ENCODE results near the gene RIMOC1.
"Not testable (repeated sequence)": the region's sequence is repeated elsewhere in the genome, so short reads cannot be mapped to it uniquely, and the experiment has no call there.

The RIMOC1 gene

DNA sequence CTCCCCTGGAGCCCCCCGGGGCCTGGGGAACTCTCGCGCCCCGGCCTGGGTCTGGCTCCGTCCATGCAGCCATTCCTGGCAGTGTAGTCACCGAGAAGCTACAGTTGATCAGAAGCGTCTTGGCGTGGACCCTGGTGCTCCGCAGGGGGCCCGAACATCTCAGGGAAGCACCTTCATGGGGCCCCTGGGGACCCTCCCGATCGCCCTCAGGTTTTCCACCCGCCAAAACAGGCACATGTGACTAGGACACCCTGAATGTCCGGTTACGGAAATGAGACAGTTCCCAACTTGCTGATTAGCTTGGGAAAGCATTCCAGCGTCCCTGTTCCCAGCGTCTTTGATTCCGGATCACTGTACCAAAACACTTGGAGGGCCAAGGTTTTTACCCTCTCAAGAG is 21.4 kb downstream of the RIMOC1 start:
- TF ChIP-seq, protein P1, sequence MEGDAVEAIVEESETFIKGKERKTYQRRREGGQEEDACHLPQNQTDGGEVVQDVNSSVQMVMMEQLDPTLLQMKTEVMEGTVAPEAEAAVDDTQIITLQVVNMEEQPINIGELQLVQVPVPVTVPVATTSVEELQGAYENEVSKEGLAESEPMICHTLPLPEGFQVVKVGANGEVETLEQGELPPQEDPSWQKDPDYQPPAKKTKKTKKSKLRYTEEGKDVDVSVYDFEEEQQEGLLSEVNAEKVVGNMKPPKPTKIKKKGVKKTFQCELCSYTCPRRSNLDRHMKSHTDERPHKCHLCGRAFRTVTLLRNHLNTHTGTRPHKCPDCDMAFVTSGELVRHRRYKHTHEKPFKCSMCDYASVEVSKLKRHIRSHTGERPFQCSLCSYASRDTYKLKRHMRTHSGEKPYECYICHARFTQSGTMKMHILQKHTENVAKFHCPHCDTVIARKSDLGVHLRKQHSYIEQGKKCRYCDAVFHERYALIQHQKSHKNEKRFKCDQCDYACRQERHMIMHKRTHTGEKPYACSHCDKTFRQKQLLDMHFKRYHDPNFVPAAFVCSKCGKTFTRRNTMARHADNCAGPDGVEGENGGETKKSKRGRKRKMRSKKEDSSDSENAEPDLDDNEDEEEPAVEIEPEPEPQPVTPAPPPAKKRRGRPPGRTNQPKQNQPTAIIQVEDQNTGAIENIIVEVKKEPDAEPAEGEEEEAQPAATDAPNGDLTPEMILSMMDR (IDR thresholded peaks at IDR 0.05): no peak
- no peak for DNase-seq

DNA sequence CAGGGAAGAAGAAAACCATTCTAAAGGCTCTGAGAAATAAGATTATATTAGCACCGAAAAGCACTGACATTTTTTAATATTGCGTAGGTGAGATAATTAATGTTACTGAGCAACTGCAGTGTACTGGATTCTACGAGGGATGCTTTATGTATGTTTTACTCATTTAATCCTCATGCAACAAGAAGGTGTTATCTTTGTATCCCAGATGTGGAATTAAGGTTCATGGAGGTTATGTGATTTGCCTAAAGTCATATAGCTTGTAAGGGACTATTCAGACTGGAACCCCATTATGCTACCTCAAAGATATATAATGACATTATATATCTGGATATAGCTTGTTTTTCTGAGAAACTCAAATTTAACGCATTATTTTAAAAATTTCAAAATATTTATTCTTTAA is 23.5 kb downstream of the RIMOC1 start:
- Histone ChIP-seq H3K9me3 (no peaks in the 10 kb centered on the region), H3K4me3 (no peak overlapping the region), H3K4me1 (peaks cover 0 to 12% (median 7%) of the 10 kb centered on the region in 4 donors), H3K36me3 (peaks cover 0 to 21% (median 7%) of the 10 kb centered on the region in 3 donors), H3K27me3 (no peaks in the 10 kb centered on the region), H3K27ac (no peak overlapping the region)
- DNase-seq: no peak
- intact Hi-C loops (cut with DNase I; ENCODE audit: low total_unique reads): no loop called here
- TF ChIP-seq, protein P1 (IDR thresholded peaks at IDR 0.05): no peak

More for the DNA sequence above, 21.4 kb downstream of the RIMOC1 start:
- H3K27ac ChIP-seq: peak overlapping the region; percentile 98 to 99
- H3K36me3 ChIP-seq: peaks cover 0 to 27% (median 4%) of the 10 kb centered on the region in 3 donors
- intact Hi-C loops (cut with DNase I; ENCODE audit: low total_unique reads): no loop called here
- peaks cover 0 to 12% (median 7%) of the 10 kb centered on the region in 4 donors for H3K4me1 ChIP-seq
- no peaks in the 10 kb centered on the region for H3K27me3 ChIP-seq
- H3K4me3 ChIP-seq: peak overlapping the region; percentile 87 to 90
- no peaks in the 10 kb centered on the region for H3K9me3 ChIP-seq

DNA sequence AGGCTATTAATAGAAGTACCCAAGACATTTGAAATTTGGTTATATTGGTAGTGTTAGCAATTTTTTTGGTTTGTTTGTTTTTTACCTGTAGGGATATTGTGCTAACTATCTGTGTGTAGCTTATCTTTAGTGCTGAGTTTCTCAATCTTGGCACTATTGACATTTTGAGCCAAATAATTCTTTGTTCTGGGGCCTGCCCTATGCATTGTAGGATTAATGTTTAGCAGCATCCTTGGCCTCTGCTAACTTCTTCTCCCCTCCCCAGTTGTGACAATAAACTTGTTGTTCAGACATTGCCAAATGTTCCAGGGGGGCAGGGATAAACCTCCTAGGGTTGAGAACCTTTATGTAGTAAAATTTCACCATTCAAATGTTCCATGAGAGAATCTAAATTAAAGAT is 24.9 kb downstream of the RIMOC1 start:
- TF ChIP-seq, protein P1 (IDR thresholded peaks at IDR 0.05): no peak
- Histone ChIP-seq H3K27me3 (no peaks in the 10 kb centered on the region), H3K4me3 (no peak overlapping the region), H3K27ac (no peak overlapping the region), H3K36me3 (peaks cover 2 to 32% (median 7%) of the 10 kb centered on the region in 3 donors), H3K4me1 (peaks cover 0 to 12% (median 7%) of the 10 kb centered on the region in 4 donors), H3K9me3 (no peaks in the 10 kb centered on the region)
- intact Hi-C loops (cut with DNase I; ENCODE audit: low total_unique reads): no loop called here
- no peak for DNase-seq

DNA sequence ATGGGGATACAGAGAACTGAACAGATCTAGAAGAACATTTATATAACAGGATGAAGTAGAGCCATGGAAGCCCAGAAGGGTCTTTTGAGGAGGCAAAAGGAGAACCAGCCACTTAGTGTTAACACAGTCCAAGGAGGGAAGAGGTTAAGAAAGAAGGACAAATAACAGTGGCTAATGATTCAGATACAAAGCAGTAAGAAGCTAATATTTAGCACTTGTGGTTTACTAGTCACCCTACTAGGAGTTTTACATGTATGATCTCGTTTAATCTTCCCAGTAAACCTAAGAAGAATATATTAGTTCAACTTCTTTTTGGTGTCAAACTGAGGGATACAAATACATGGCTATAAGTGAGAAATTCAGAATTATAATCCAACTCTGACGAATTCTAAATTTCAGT is 28.6 kb downstream of the RIMOC1 start:
- H3K4me3 ChIP-seq: no peak overlapping the region
- TF ChIP-seq, protein P1 (IDR thresholded peaks at IDR 0.05): no peak
- intact Hi-C loops (cut with DNase I; ENCODE audit: low total_unique reads): no loop called here
- H3K4me1 ChIP-seq: no peaks in the 10 kb centered on the region
- no peak for DNase-seq
- H3K27me3 ChIP-seq: no peaks in the 10 kb centered on the region
- no peaks in the 10 kb centered on the region for H3K9me3 ChIP-seq
- H3K36me3 ChIP-seq: peaks cover 18 to 53% (median 19%) of the 10 kb centered on the region in 3 donors
- no peak overlapping the region for H3K27ac ChIP-seq

DNA sequence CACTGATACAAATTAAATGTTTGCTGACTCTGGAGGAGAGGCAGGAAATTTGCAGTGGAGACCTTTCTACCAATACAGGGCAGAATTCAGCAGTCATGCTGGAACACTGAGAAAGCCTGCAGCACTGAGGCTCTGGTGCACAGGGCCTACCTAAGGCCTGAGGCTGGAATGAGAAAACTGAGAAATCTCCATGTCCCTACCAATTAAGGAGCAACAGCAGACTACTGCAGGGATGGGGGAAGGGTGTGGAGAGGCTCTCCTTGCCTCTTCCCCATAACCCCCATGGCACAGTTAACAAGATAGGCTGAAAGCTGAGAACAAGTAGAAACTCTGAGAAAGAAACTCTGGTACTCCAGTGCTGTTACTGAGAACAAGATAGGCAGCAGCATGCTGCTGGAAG is 31.4 kb downstream of the RIMOC1 start:
- no peak for DNase-seq
- peaks cover 18 to 40% (median 23%) of the 10 kb centered on the region in 3 donors for H3K36me3 ChIP-seq
- no peaks in the 10 kb centered on the region for H3K9me3 ChIP-seq
- H3K27ac ChIP-seq: no peak overlapping the region
- TF ChIP-seq, protein P1 (IDR thresholded peaks at IDR 0.05): no peak
- intact Hi-C loops (cut with DNase I; ENCODE audit: low total_unique reads): no loop called here
- no peaks in the 10 kb centered on the region for H3K27me3 ChIP-seq
- no peak overlapping the region for H3K4me3 ChIP-seq
- no peaks in the 10 kb centered on the region for H3K4me1 ChIP-seq

DNA sequence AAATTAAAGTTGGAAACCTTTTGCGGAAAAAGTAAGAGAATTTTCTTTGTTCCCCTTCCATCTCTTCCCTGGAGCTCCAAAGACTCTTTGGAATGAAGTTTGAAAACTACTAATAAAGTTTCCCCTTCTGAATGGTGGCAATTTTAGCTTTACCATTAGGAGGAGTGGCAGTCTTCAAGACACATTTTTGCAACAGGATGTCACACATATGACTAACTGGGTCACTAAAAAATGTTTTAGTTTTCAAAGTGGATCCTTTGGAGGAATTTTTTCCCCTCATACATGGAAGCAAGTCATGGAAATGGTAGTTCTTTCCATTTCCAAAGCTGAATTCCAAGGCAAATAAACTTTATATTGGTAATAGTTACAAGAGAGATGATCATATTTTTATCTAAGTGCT is 36.5 kb downstream of the RIMOC1 start:
- H3K4me3 ChIP-seq: no peak overlapping the region
- H3K27me3 ChIP-seq: no peaks in the 10 kb centered on the region
- no peak overlapping the region for H3K27ac ChIP-seq
- TF ChIP-seq, protein P1 (IDR thresholded peaks at IDR 0.05): no peak
- no peaks in the 10 kb centered on the region for H3K4me1 ChIP-seq
- no peak for DNase-seq
- intact Hi-C loops (cut with DNase I; ENCODE audit: low total_unique reads): no loop called here
- no peaks in the 10 kb centered on the region for H3K9me3 ChIP-seq
- H3K36me3 ChIP-seq: peaks cover 6 to 16% (median 8%) of the 10 kb centered on the region in 3 donors

DNA sequence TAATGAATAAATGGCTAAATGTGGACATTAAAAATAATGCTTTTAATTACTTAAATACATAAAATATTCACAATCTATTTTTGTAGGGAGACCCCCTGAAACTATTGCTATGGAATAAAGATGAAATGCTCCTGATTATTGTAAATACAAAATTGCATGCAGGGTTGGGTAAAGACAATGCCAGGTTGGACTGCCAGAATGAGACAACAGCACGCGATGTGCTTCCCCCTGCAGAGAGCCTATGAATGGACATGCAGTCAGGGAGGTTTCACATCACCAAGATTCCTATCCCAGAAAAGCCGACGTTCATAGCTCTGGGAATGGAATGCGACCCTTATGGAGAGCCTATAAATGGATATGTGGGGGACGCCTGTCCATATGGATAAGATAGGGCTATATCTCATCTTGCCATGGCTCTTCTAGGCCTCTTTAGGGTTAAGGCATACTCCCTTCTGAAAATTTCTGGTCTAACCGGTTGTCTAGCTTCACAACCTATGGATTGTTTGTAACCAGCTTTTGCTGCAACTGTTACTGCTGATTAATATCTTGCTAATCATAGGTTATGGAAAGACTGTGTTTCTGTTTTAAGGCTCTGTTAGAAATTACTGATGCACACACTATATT is 41.3 kb downstream of the RIMOC1 start:
- DNase-seq; H3K27me3 ChIP-seq; H3K36me3 ChIP-seq; H3K9me3 ChIP-seq; H3K27ac ChIP-seq; H3K4me1 ChIP-seq; intact Hi-C loops (cut with DNase I; ENCODE audit: low total_unique reads); H3K4me3 ChIP-seq: not testable (repeated sequence)
